ENCODE data around the gene CAPN1. TPM values are rescaled to one million over a fixed set of nuclear protein-coding genes. Genes with fewer than 3 reads are reported as not detected.

CAPN1 gene
- total and polyA plus RNA-seq, 2 of the 4 experiments (the other 2 are of a cell fraction) = 110 to 182 TPM

GRCh38 chr11:65210361-65210731, 28.6 kb downstream of the CAPN1 start:
- CTCF ChIA-PET = no interaction called here
- Histone ChIP-seq H3K9me1 (ENCODE audit: insufficient read depth, low read length) (peaks cover 4% of the 10 kb centered on the region; the same call in 1 of the 2 replicates), H3K4ac (ENCODE audit: low read depth, low read length) (no peak overlapping the region), H3K9me3 (ENCODE audit: control insufficient read depth, insufficient read depth, low read length) (no peaks in the 10 kb centered on the region), H3K14ac (replicated peaks; ENCODE audit: low read depth, low read length) (no peak overlapping the region), H3K9ac (ENCODE audit: low read depth, low read length) (no peak overlapping the region), H3K4me2 (ENCODE audit: low read depth, low read length) (no peak overlapping the region), H2AFZ (replicated peaks; ENCODE audit: low read length, poor library complexity) (no peak overlapping the region), H3K27ac (ENCODE audit: insufficient read depth, low read length) (no peak overlapping the region), H4K20me1 (ENCODE audit: insufficient read depth, low read length) (peaks cover 5% of the 10 kb centered on the region; the same call in 1 of the 2 replicates), H3K27me3 (ENCODE audit: control insufficient read depth, insufficient read depth, low read length) (no peaks in the 10 kb centered on the region), H2BK20ac (ENCODE audit: low read depth, low read length) (no peak overlapping the region), H3K56ac (ENCODE audit: extremely low read depth, insufficient read depth, low read length) (no peak overlapping the region), H4K8ac (ENCODE audit: low read depth in 2 of 2, low read length in 2 of 2) (no peak overlapping the region), H4K5ac (ENCODE audit: low read depth, low read length) (no peak overlapping the region), H2BK5ac (ENCODE audit: low read depth, low read length, poor library complexity, severe bottlenecking) (no peak overlapping the region), H2AK5ac (ENCODE audit: low read depth, low read length) (no peak overlapping the region), H3K79me1 (ENCODE audit: low read depth in 1 of 2, low read length in 2 of 2) (peaks cover 0 to 8% of the 10 kb centered on the region in 2 experiments; a peak in 1 of 4 replicates), H2BK120ac (ENCODE audit: low read depth, low read length) (no peak overlapping the region), H2AK9ac (replicated peaks; ENCODE audit: low read depth, low read length, poor library complexity) (no peak overlapping the region), H3K36me3 (ENCODE audit: control insufficient read depth, insufficient read depth, low read length) (peaks cover 55% of the 10 kb centered on the region), H3K18ac (ENCODE audit: low read depth, low read length) (no peak overlapping the region), H3K23ac (ENCODE audit: low read depth, low read length) (no peak overlapping the region), H2BK15ac (ENCODE audit: low read depth, low read length) (no peak overlapping the region), H3K4me1 (ENCODE audit: control insufficient read depth, insufficient read depth, low read length) (peaks cover 5% of the 10 kb centered on the region), H3K4me3 (ENCODE audit: insufficient read depth, low read depth, low read length) (no peak overlapping the region), H4K91ac (ENCODE audit: insufficient read depth, low read depth, low read length) (no peak overlapping the region)
- in situ Hi-C loops (cut with MboI; ENCODE audit: low sequenced_read_pairs) = no loop called here
- POLR2A ChIA-PET (ENCODE audit: unreplicated experiment) = no interaction called here
- no TSS peak for BruUV-seq (replicated peaks)
- dilution Hi-C loops (cut with HindIII; ENCODE audit: low sequenced_read_pairs, unreplicated experiment) = no loop called here
- no CpG with 5 or more reads among the region's 14 CpGs for WGBS, 2 experiments (ENCODE audit: extremely low coverage in 2 of 2, insufficient read length in 1 of 2)
- DNase-seq (no peak), ATAC-seq (ENCODE audit: low read depth) (no peak)
- TF ChIP-seq RAD21 (IDR thresholded peaks at IDR 0.05; ENCODE audit: low read length) (no peak), MAFK (IDR thresholded peaks at IDR 0.05; ENCODE audit: low read depth, low read length) (no peak), USF2 (IDR thresholded peaks at IDR 0.05; ENCODE audit: low read depth, low read length) (no peak), MAZ (IDR thresholded peaks at IDR 0.05; ENCODE audit: borderline replicate concordance, low read depth, low read length) (no peak), CEBPB (IDR thresholded peaks at IDR 0.05; ENCODE audit: low read depth, low read length) (no peak), POLR2A (IDR thresholded peaks at IDR 0.05; ENCODE audit: low read depth, low read length) (no peak), BHLHE40 (IDR thresholded peaks at IDR 0.05; ENCODE audit: low read depth, low read length) (no peak), NFE2L2 (IDR thresholded peaks at IDR 0.05; ENCODE audit: low read depth, low read length) (no peak), RFX5 (IDR thresholded peaks at IDR 0.05; ENCODE audit: low read depth, low read length) (no peak), CHD1 (IDR thresholded peaks at IDR 0.05; ENCODE audit: low read depth, low read length) (no peak), RCOR1 (IDR thresholded peaks at IDR 0.05; ENCODE audit: insufficient replicate concordance, low read length) (no peak), MXI1 (IDR thresholded peaks at IDR 0.05; ENCODE audit: borderline replicate concordance, low read depth, low read length) (no peak)
- TF ChIP-seq, protein P1, sequence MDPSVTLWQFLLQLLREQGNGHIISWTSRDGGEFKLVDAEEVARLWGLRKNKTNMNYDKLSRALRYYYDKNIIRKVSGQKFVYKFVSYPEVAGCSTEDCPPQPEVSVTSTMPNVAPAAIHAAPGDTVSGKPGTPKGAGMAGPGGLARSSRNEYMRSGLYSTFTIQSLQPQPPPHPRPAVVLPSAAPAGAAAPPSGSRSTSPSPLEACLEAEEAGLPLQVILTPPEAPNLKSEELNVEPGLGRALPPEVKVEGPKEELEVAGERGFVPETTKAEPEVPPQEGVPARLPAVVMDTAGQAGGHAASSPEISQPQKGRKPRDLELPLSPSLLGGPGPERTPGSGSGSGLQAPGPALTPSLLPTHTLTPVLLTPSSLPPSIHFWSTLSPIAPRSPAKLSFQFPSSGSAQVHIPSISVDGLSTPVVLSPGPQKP (IDR thresholded peaks at IDR 0.05; ENCODE audit: borderline replicate concordance, low read depth, low read length) = no peak
- intact Hi-C loops (cut with micrococcal nuclease) = no loop called here
